Inflammatory macrophage treated with lipopolysaccharide for 4 hours (primary cell): Measurements from ENCODE around the gene SERPINB6.
"Not testable (repeated sequence)": the region's sequence is repeated elsewhere in the genome, so short reads cannot be mapped to it uniquely, and the experiment has no call there.

ENCODE experiments used
- DNase-seq: peaks from one replicate; pipeline ENCODE4 v3.0.0-alpha.2; 2020

Gene SERPINB6

GRCh38 chr6:2953098-2953497 lies 18.3 kb downstream of the SERPINB6 start:
- DNase-seq: no peak

- peak; percentile 66 for DNase-seq
Measured at GRCh38 chr6:2952557-2953095, 18.7 kb downstream of the SERPINB6 start.

- DNase-seq: peak; percentile 96
Measured at GRCh38 chr6:2951728-2952127, 19.6 kb downstream of the SERPINB6 start.

- DNase-seq: no peak
Measured at GRCh38 chr6:2950713-2951112, 20.7 kb downstream of the SERPINB6 start.

- DNase-seq: no peak
Measured at GRCh38 chr6:2949536-2950083, 21.8 kb downstream of the SERPINB6 start.

- DNase-seq: no peak
Measured at GRCh38 chr6:2949121-2949520, 22.2 kb downstream of the SERPINB6 start.

GRCh38 chr6:2948228-2949025 lies 22.9 kb downstream of the SERPINB6 start:
- DNase-seq: no peak

- peak; percentile 47 for DNase-seq
Measured at GRCh38 chr6:2947445-2947844, 23.9 kb downstream of the SERPINB6 start.

GRCh38 chr6:2945153-2945452 lies 26.3 kb downstream of the SERPINB6 start:
- DNase-seq: no peak

- DNase-seq: no peak
Measured at GRCh38 chr6:2944405-2945152, 26.8 kb downstream of the SERPINB6 start.

- no peak for DNase-seq
Measured at GRCh38 chr6:2943564-2943955, 27.8 kb downstream of the SERPINB6 start.

- DNase-seq: peak; percentile 8
Measured at GRCh38 chr6:2942914-2943563, 28.3 kb downstream of the SERPINB6 start.

- DNase-seq: not testable (repeated sequence)
Measured at GRCh38 chr6:2942116-2942515, 29.3 kb downstream of the SERPINB6 start.

- DNase-seq: no peak
Measured at GRCh38 chr6:2940851-2941250, 30.5 kb downstream of the SERPINB6 start.

GRCh38 chr6:2940010-2940850 lies 31.1 kb downstream of the SERPINB6 start:
- peak; percentile 94 for DNase-seq

- no peak for DNase-seq
Measured at GRCh38 chr6:2939315-2940009, 31.9 kb downstream of the SERPINB6 start.

- no peak for DNase-seq
Measured at GRCh38 chr6:2938632-2939083, 32.7 kb downstream of the SERPINB6 start.

- DNase-seq: no peak
Measured at GRCh38 chr6:2938004-2938631, 33.2 kb downstream of the SERPINB6 start.

- peak; percentile 55 for DNase-seq
Measured at GRCh38 chr6:2937627-2938003, 33.8 kb downstream of the SERPINB6 start.

- DNase-seq: no peak
Measured at GRCh38 chr6:2935566-2936291, 35.6 kb downstream of the SERPINB6 start.
